NT2/D1 (cell line): ENCODE data around the gene FER1L5.
A peak's percentile ranks its signal among the peaks of the same experiment; 100 is the strongest.

Source experiments
- DNase-seq: peaks from one replicate; pipeline ENCODE4 v3.0.0-alpha.2; 2011; ENCODE audit warnings: low read depth, low spot score
- H3K27me3 ChIP-seq: 2 replicates; pipeline ENCODE4 v1.6.0; 2011; ENCODE audit warnings: mild to moderate bottlenecking; ENCODE audit not compliant: insufficient read length, insufficient read depth
- H3K36me3 ChIP-seq: 2 replicates; pipeline ENCODE4 v1.6.1; 2011; ENCODE audit warnings: mild to moderate bottlenecking, low read length, mixed read lengths; ENCODE audit not compliant: insufficient read depth, insufficient read length
- H3K4me1 ChIP-seq: 2 replicates; pipeline ENCODE4 v1.5.1; 2011; ENCODE audit not compliant: insufficient read depth, insufficient read length
- H3K4me3 ChIP-seq: 2 replicates; pipeline ENCODE4 v1.5.1; 2011; ENCODE audit warnings: low read depth; ENCODE audit not compliant: insufficient read length
- H3K9ac ChIP-seq: 2 replicates; pipeline ENCODE4 v1.6.0; 2011; ENCODE audit warnings: low read depth; ENCODE audit not compliant: insufficient read length
- H3K9me3 ChIP-seq: 2 replicates; pipeline ENCODE4 v1.5.1; 2011; ENCODE audit warnings: mild to moderate bottlenecking, low read length; ENCODE audit not compliant: insufficient read depth
- SUZ12 ChIP-seq: IDR thresholded peaks from 2 replicates; pipeline ENCODE4 v1.6.1; 2011; ENCODE audit not compliant: insufficient read length, insufficient read depth; ENCODE audit errors: extremely low read depth
- YY1 ChIP-seq: IDR thresholded peaks from 2 replicates; pipeline ENCODE4 v1.6.1; 2011; ENCODE audit not compliant: insufficient read length, insufficient read depth
- ZNF274 ChIP-seq: IDR thresholded peaks from 2 replicates; pipeline ENCODE4 v1.6.1; 2011; ENCODE audit warnings: mild to moderate bottlenecking, low read depth, low read length

Gene FER1L5

GRCh38 chr2:96739633-96740428, 97.3 kb downstream of the FER1L5 start, which contains the start of gene LMAN2L:
Gene LMAN2L, minus strand, starts transcription at chr2:96740064. Its CDS starts 24 bp downstream, at chr2:96740040.
- TF ChIP-seq SUZ12 (no peak), YY1 (peak; percentile 76), ZNF274 (no peak)

GRCh38 chr2:96747061-96747617, 104.6 kb downstream of the FER1L5 start:
- Histone ChIP-seq H3K27me3 (no peaks in the 10 kb centered on the region), H3K9ac (no peak overlapping the region), H3K9me3 (no peaks in the 10 kb centered on the region), H3K36me3 (no peaks in the 10 kb centered on the region), H3K4me1 (no peaks in the 10 kb centered on the region), H3K4me3 (no peak overlapping the region)
- no peak for TF ChIP-seq YY1
- no peak for TF ChIP-seq ZNF274
- TF ChIP-seq SUZ12: no peak
- no peak for DNase-seq

More at GRCh38 chr2:96739633-96740428, 97.3 kb downstream of the FER1L5 start, which contains the start of gene LMAN2L:
- Histone ChIP-seq H3K27me3 (no peaks in the 10 kb centered on the region), H3K9me3 (no peaks in the 10 kb centered on the region), H3K4me3 (peak within 1 kb of the TSS; percentile 84), H3K4me1 (no peaks in the 10 kb centered on the region), H3K9ac (peak within 1 kb of the TSS; percentile 92), H3K36me3 (peaks cover 34% of the 10 kb centered on the region)
- DNase-seq: peak; percentile 96

- Histone ChIP-seq H3K9me3 (no peaks in the 10 kb centered on the region), H3K27me3 (no peaks in the 10 kb centered on the region), H3K36me3 (no peaks in the 10 kb centered on the region), H3K4me3 (no peak overlapping the region), H3K4me1 (no peaks in the 10 kb centered on the region), H3K9ac (no peak overlapping the region)
- no peak for DNase-seq
- no peak for TF ChIP-seq ZNF274
- TF ChIP-seq SUZ12: no peak
Measured at GRCh38 chr2:96751800-96752199, 109.2 kb downstream of the FER1L5 start.

DNA sequence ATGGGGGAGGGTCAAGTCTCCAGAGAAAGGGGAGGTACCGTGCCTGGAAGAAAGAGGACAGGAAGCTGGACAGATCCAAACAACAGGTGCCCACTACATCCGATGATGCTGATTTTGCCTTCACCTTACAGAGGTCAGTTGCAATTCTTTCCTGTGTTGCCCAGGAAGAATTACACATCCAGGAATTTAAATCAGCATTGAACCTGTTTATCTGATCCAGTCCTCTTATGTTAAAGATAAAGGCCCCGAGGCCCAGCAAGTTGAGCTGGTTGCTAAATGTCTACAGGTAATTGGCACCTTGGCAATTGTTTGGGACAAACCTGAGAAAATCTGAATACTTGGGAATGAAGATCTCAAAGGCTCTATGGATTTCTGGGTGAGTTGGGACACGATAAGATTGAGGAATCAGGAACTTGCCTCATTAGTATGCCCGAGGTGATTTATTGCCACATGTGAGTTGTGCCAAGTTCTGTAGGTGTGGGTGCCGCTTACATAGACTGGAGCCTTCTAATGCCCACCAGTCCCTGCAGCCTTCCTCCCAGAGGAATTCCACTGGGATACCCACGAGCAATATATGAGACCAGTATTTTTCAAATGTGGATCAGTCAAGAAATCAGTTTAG, 111.2 kb downstream of the FER1L5 start:
- Histone ChIP-seq H3K27me3 (no peaks in the 10 kb centered on the region), H3K9ac (no peak overlapping the region), H3K4me3 (no peak overlapping the region), H3K36me3 (no peaks in the 10 kb centered on the region), H3K9me3 (no peaks in the 10 kb centered on the region), H3K4me1 (no peaks in the 10 kb centered on the region)
- no peak for DNase-seq
- TF ChIP-seq YY1 (no peak), ZNF274 (no peak), SUZ12 (no peak)

- Histone ChIP-seq H3K36me3 (no peaks in the 10 kb centered on the region), H3K9me3 (no peaks in the 10 kb centered on the region), H3K4me3 (no peak overlapping the region), H3K27me3 (no peaks in the 10 kb centered on the region), H3K9ac (no peak overlapping the region), H3K4me1 (no peaks in the 10 kb centered on the region)
- TF ChIP-seq YY1: no peak
- TF ChIP-seq ZNF274: no peak
- TF ChIP-seq SUZ12: no peak
- no peak for DNase-seq
Measured at GRCh38 chr2:96754317-96754716, 111.8 kb downstream of the FER1L5 start.
